ENCODE data around the gene MYO1G.

The MYO1G gene

GRCh38 chr7:44978511-44979366 lies at the start of gene MYO1G:
TSS of gene MYO1G (minus strand) at chr7:44979015. CDS start at chr7:44978961, 54 bp downstream.
- Histone ChIP-seq H4K20me1 (ENCODE audit: insufficient read depth, low read length) (peaks cover 13% of the 10 kb centered on the region; the same call in 1 of the 2 replicates), H3K9ac (ENCODE audit: low read depth, low read length) (peak within 1 kb of the TSS; percentile 60), H3K4me3 (ENCODE audit: low read depth in 1 of 2, low read length in 2 of 2) (peak within 1 kb of the TSS; percentile 11 to 61; a peak in 3 of 4 replicates), H3K36me3 (ENCODE audit: insufficient read depth, low read length) (peaks cover 57% of the 10 kb centered on the region), H3K27me3 (ENCODE audit: insufficient read depth, low read length, poor library complexity) (no peaks in the 10 kb centered on the region), H3K4me2 (ENCODE audit: insufficient read depth, low read length) (peak within 1 kb of the TSS; percentile 82), H3K79me2 (ENCODE audit: insufficient read depth, low read length) (peaks cover 34% of the 10 kb centered on the region), H3K4me1 (ENCODE audit: insufficient read depth, low read length) (peaks cover 55% of the 10 kb centered on the region), H3K9me3 (ENCODE audit: insufficient read depth, low read length, severe bottlenecking) (no peaks in the 10 kb centered on the region), H2AFZ (ENCODE audit: low read depth, low read length) (peak within 1 kb of the TSS; percentile 73), H3K27ac (ENCODE audit: low read length) (peak within 1 kb of the TSS; percentile 95)
- peak; percentile 94 for ATAC-seq (ENCODE audit: insufficient read depth, low read depth)
- peak; percentile 95 for DNase-seq
- no peak for TF ChIP-seq CTCF (IDR thresholded peaks at IDR 0.05; ENCODE audit: borderline replicate concordance, extremely low read depth, low read length, poor library complexity, severe bottlenecking)
- no peak for TF ChIP-seq EZH2 (IDR thresholded peaks at IDR 0.05; ENCODE audit: borderline replicate concordance, low read depth, low read length, severe bottlenecking)

GRCh38 chr7:45028138-45028919 lies 49.5 kb upstream of the MYO1G start:
- peaks cover 42% of the 10 kb centered on the region for H3K36me3 ChIP-seq (ENCODE audit: insufficient read depth, low read length)
- H3K4me1 ChIP-seq (ENCODE audit: insufficient read depth, low read length), result peaks cover 80% of the 10 kb centered on the region
- peak overlapping the region; percentile 81 for H3K4me2 ChIP-seq (ENCODE audit: insufficient read depth, low read length)
- DNase-seq (peak; percentile 29), ATAC-seq (ENCODE audit: insufficient read depth, low read depth) (peak; percentile 22; the same call in 1 of the 3 replicates)
- peaks cover 31% of the 10 kb centered on the region for H4K20me1 ChIP-seq (ENCODE audit: insufficient read depth, low read length)
- no peaks in the 10 kb centered on the region for H3K9me3 ChIP-seq (ENCODE audit: insufficient read depth, low read length, severe bottlenecking)
- H3K4me3 ChIP-seq (ENCODE audit: low read depth in 1 of 2, low read length in 2 of 2), result peak overlapping the region; percentile 49 to 78
- TF ChIP-seq CTCF (IDR thresholded peaks at IDR 0.05; ENCODE audit: borderline replicate concordance, extremely low read depth, low read length, poor library complexity, severe bottlenecking), result no peak
- H3K27me3 ChIP-seq (ENCODE audit: insufficient read depth, low read length, poor library complexity), result no peaks in the 10 kb centered on the region
- H2AFZ ChIP-seq (ENCODE audit: low read depth, low read length), result no peak overlapping the region
- peaks cover 97% of the 10 kb centered on the region for H3K79me2 ChIP-seq (ENCODE audit: insufficient read depth, low read length)
- H3K27ac ChIP-seq (ENCODE audit: low read length), result peak overlapping the region; percentile 100
- peak overlapping the region; percentile 91 for H3K9ac ChIP-seq (ENCODE audit: low read depth, low read length)

- no peak for TF ChIP-seq EZH2 (IDR thresholded peaks at IDR 0.05; ENCODE audit: borderline replicate concordance, low read depth, low read length, severe bottlenecking)
- TF ChIP-seq CTCF (IDR thresholded peaks at IDR 0.05; ENCODE audit: borderline replicate concordance, extremely low read depth, low read length, poor library complexity, severe bottlenecking), result no peak
- Histone ChIP-seq H3K27me3 (ENCODE audit: insufficient read depth, low read length, poor library complexity) (no peaks in the 10 kb centered on the region), H3K79me2 (ENCODE audit: insufficient read depth, low read length) (peaks cover 97% of the 10 kb centered on the region), H4K20me1 (ENCODE audit: insufficient read depth, low read length) (peaks cover 26% of the 10 kb centered on the region), H3K4me2 (ENCODE audit: insufficient read depth, low read length) (peak overlapping the region; percentile 81), H2AFZ (ENCODE audit: low read depth, low read length) (peak overlapping the region; percentile 50; the same call in 1 of the 2 replicates), H3K27ac (ENCODE audit: low read length) (peak overlapping the region; percentile 100), H3K36me3 (ENCODE audit: insufficient read depth, low read length) (peaks cover 37% of the 10 kb centered on the region), H3K4me1 (ENCODE audit: insufficient read depth, low read length) (peaks cover 75% of the 10 kb centered on the region), H3K9me3 (ENCODE audit: insufficient read depth, low read length, severe bottlenecking) (no peaks in the 10 kb centered on the region), H3K4me3 (ENCODE audit: low read depth in 1 of 2, low read length in 2 of 2) (peak overlapping the region; percentile 49 to 78), H3K9ac (ENCODE audit: low read depth, low read length) (peak overlapping the region; percentile 91)
- DNase-seq (peak; percentile 56), ATAC-seq (ENCODE audit: insufficient read depth, low read depth) (peak; percentile 47)
Observed at GRCh38 chr7:45027774-45028114, 48.9 kb upstream of the MYO1G start.

Data from DND-41 (cell line).